Upper lobe of left lung (tissue), 6 donors: ENCODE measurements around the gene CD6. TPM values are rescaled to one million over a fixed set of nuclear protein-coding genes. Genes with fewer than 3 reads are reported as not detected.

ENCODE experiments used
- ATAC-seq, 2 donors: fragments of 200-7000 bp; cut with Tn5 transposase; one replicate each; pipeline ENCODE4 v1.9.1; 2022; ENCODE audit warnings: mild to moderate bottlenecking in 2 of 2, moderate library complexity in 2 of 2; ENCODE audit not compliant: low FRiP score in 2 of 2
- DNase-seq, 2 donors: peaks; one replicate each; pipeline ENCODE4 v3.0.0-alpha.2; 2019 to 2020
- H3K27ac ChIP-seq, 4 donors: fragments of 200-600 bp; sonication (generic); one replicate each; pipeline ENCODE4 v1.5.1; 2016 to 2019
- H3K27me3 ChIP-seq, 4 donors: fragments of 200-600 bp; sonication (generic); one replicate each; pipeline ENCODE4 v1.5.1; 2017 to 2019
- H3K36me3 ChIP-seq, 4 donors: fragments of 200-600 bp; sonication (generic); one replicate each; pipeline ENCODE4 v1.5.1; 2016 to 2019
- H3K4me1 ChIP-seq, 4 donors: fragments of 200-600 bp; sonication (generic); one replicate each; pipeline ENCODE4 v1.5.1; 2018 to 2019
- H3K4me3 ChIP-seq, 4 donors: fragments of 200-600 bp; sonication (generic); one replicate each; pipeline ENCODE4 v1.5.1; 2017 to 2019; ENCODE audit warnings: mild to moderate bottlenecking in 2 of 4, moderate library complexity in 1 of 4
- H3K9me3 ChIP-seq, 4 donors: fragments of 200-600 bp; sonication (generic); one replicate each; pipeline ENCODE4 v1.5.1; 2018 to 2019
- CTCF ChIP-seq, 6 experiments: fragments of 450-650 bp in 4 of 6; fragments of 200-600 bp in 2 of 6; sonication (generic) in 2 of 6; IDR thresholded peaks; one replicate each; pipeline ENCODE4 v1.5.1; 2016 to 2019; ENCODE audit warnings: antibody characterized with exemption in 6 of 6
- EP300 ChIP-seq, 4 donors: sonication (generic); formaldehyde crosslinking; IDR thresholded peaks; one replicate each; pipeline ENCODE4 v1.5.1; 2017; ENCODE audit warnings: antibody characterized with exemption in 4 of 4, control low read depth in 2 of 4
- POLR2A ChIP-seq, 4 donors: fragments of 450-650 bp; IDR thresholded peaks; one replicate each; pipeline ENCODE4 v1.5.1; 2016 to 2017; ENCODE audit warnings: antibody characterized with exemption in 4 of 4, mild to moderate bottlenecking in 2 of 4
- POLR2AphosphoS5 ChIP-seq, 2 donors: sonication (generic); formaldehyde crosslinking; IDR thresholded peaks; one replicate each; pipeline ENCODE4 v1.5.1; 2017; ENCODE audit warnings: antibody characterized with exemption in 2 of 2
- WGBS, 2 donors: methylation state at CpG; one replicate each; pipeline ENCODE4 v1.1.5; 2017 to 2018; 5-methylcytosine and 5-hydroxymethylcytosine counted together
- total RNA-seq, 6 donors: library from RNA; depleted of rRNA in 4 of 6; stranded (reverse); fragments of >200 nt in 4 of 6; gene quantifications; one replicate each; pipeline versions ENCODE4 v1.1.0 to v1.2.1, GENCODE V29; 2016 to 2021
- donor health status: DM: no; HTN: no; CAD: no; lungs with moderate emphysema.
- donor health status: DM: no; HTN: yes; CAD: no; lungs with severe emphysema.

The CD6 gene
- total RNA-seq, 6 donors from 2014 or later: 3.8 to 27.2 (median 5.3) TPM

GRCh38 chr11:60941371-60942119 lies 29.9 kb upstream of the CD6 start:
- H3K27ac ChIP-seq: peak overlapping the region in 1 of 4 donors; percentile 51

GRCh38 chr11:60942219-60942618 lies 29.3 kb upstream of the CD6 start:
- H3K27me3 ChIP-seq: no peaks in the 10 kb centered on the region
- WGBS, 2 donors: 80 to 92% methylated on average over 2 to 4 of the region's 4 CpGs
- no peak for DNase-seq
- H3K4me1 ChIP-seq: peaks cover 3 to 32% (median 19%) of the 10 kb centered on the region in 4 donors
- H3K27ac ChIP-seq: peak overlapping the region in 3 of 4 donors; percentile 26 to 57 (median 51)
- peaks cover 5 to 80% (median 41%) of the 10 kb centered on the region in 4 donors for H3K36me3 ChIP-seq
- TF ChIP-seq CTCF (IDR thresholded peaks at IDR 0.05) (no peak), POLR2A (IDR thresholded peaks at IDR 0.05) (no peak), EP300 (IDR thresholded peaks at IDR 0.05) (no peak), POLR2AphosphoS5 (IDR thresholded peaks at IDR 0.05) (no peak)
- H3K9me3 ChIP-seq: no peaks in the 10 kb centered on the region
- H3K4me3 ChIP-seq: no peak overlapping the region
- ATAC-seq: no peak

More at GRCh38 chr11:60941371-60942119, 29.9 kb upstream of the CD6 start:
- no peaks in the 10 kb centered on the region for H3K9me3 ChIP-seq
- H3K4me1 ChIP-seq: peaks cover 7 to 38% (median 22%) of the 10 kb centered on the region in 4 donors
- H3K27me3 ChIP-seq: no peaks in the 10 kb centered on the region
- DNase-seq (no peak), ATAC-seq (no peak)
- no peak overlapping the region for H3K4me3 ChIP-seq
- 77 to 82% methylated on average over 5 to 6 of the region's 6 CpGs for WGBS, 2 donors
- peaks cover 5 to 83% (median 44%) of the 10 kb centered on the region in 4 donors for H3K36me3 ChIP-seq
- no peak for TF ChIP-seq POLR2A (IDR thresholded peaks at IDR 0.05)
- no peak for TF ChIP-seq CTCF (IDR thresholded peaks at IDR 0.05)
- TF ChIP-seq EP300 (IDR thresholded peaks at IDR 0.05): no peak
- no peak for TF ChIP-seq POLR2AphosphoS5 (IDR thresholded peaks at IDR 0.05)

GRCh38 chr11:60942970-60943565 lies 28.4 kb upstream of the CD6 start:
- Histone ChIP-seq H3K4me3 (no peak overlapping the region), H3K27ac (peak overlapping the region in 3 of 4 donors; percentile 51 to 57 (median 57)), H3K27me3 (no peaks in the 10 kb centered on the region), H3K4me1 (peaks cover 3 to 37% (median 19%) of the 10 kb centered on the region in 4 donors), H3K36me3 (peaks cover 5 to 73% (median 39%) of the 10 kb centered on the region in 4 donors), H3K9me3 (no peaks in the 10 kb centered on the region)
- TF ChIP-seq POLR2A (IDR thresholded peaks at IDR 0.05) (no peak), CTCF (IDR thresholded peaks at IDR 0.05) (no peak), POLR2AphosphoS5 (IDR thresholded peaks at IDR 0.05) (no peak), EP300 (IDR thresholded peaks at IDR 0.05) (no peak)
- DNase-seq (peak in 1 of 2 donors; percentile 80), ATAC-seq (no peak)
- 58 to 63% methylated on average over 4 to 9 of the region's 9 CpGs for WGBS, 2 donors

GRCh38 chr11:60944490-60945294 lies 26.8 kb upstream of the CD6 start:
- Histone ChIP-seq H3K27me3 (no peaks in the 10 kb centered on the region), H3K4me3 (no peak overlapping the region), H3K27ac (no peak overlapping the region), H3K36me3 (peaks cover 5 to 56% (median 29%) of the 10 kb centered on the region in 4 donors), H3K9me3 (no peaks in the 10 kb centered on the region), H3K4me1 (peaks cover 9 to 41% (median 28%) of the 10 kb centered on the region in 4 donors)
- 78 to 87% methylated on average over 11 of the region's 11 CpGs for WGBS, 2 donors
- TF ChIP-seq POLR2A (IDR thresholded peaks at IDR 0.05) (no peak), CTCF (IDR thresholded peaks at IDR 0.05) (peak in 1 of 6 experiments; percentile 13), EP300 (IDR thresholded peaks at IDR 0.05) (no peak), POLR2AphosphoS5 (IDR thresholded peaks at IDR 0.05) (no peak)
- ATAC-seq (peak in 1 of 2 donors; percentile 14), DNase-seq (no peak)
